Measurements from ENCODE around the gene DUSP2.

The DUSP2 gene

GRCh38 chr2:96131813-96132745 is 13.2 kb downstream of the DUSP2 start:
- no peak for DNase-seq

- no peak for DNase-seq
Observed at GRCh38 chr2:96131152-96131812, 14.0 kb downstream of the DUSP2 start.

- DNase-seq: no peak
Observed at GRCh38 chr2:96130483-96130882, 14.8 kb downstream of the DUSP2 start.

GRCh38 chr2:96129528-96130120 is 15.6 kb downstream of the DUSP2 start:
- DNase-seq: no peak

GRCh38 chr2:96128456-96128855 is 16.8 kb downstream of the DUSP2 start:
- no peak for DNase-seq

- no peak for DNase-seq
Observed at GRCh38 chr2:96124406-96125265, 20.6 kb downstream of the DUSP2 start.

- no peak for DNase-seq
Observed at GRCh38 chr2:96123936-96124335, 21.3 kb downstream of the DUSP2 start.

- no peak for DNase-seq
Observed at GRCh38 chr2:96123290-96123689, 21.9 kb downstream of the DUSP2 start.

GRCh38 chr2:96122391-96122790 is 22.8 kb downstream of the DUSP2 start:
- no peak for DNase-seq

- DNase-seq: no peak
Observed at GRCh38 chr2:96121414-96121813, 23.8 kb downstream of the DUSP2 start.

GRCh38 chr2:96120991-96121390 is 24.2 kb downstream of the DUSP2 start:
- DNase-seq: no peak

GRCh38 chr2:96120091-96120720 is 25.0 kb downstream of the DUSP2 start:
- no peak for DNase-seq

GRCh38 chr2:96119389-96119751 is 25.9 kb downstream of the DUSP2 start:
- DNase-seq: no peak

- no peak for DNase-seq
Observed at GRCh38 chr2:96118698-96119388, 26.4 kb downstream of the DUSP2 start.

GRCh38 chr2:96117701-96118588 is 27.3 kb downstream of the DUSP2 start:
- no peak for DNase-seq

GRCh38 chr2:96116879-96117533 is 28.2 kb downstream of the DUSP2 start:
- DNase-seq: peak in 23 of 56 donors; percentile 9 to 63 (median 28)

- DNase-seq: peak in 9 of 56 donors; percentile 9 to 32 (median 13)
Observed at GRCh38 chr2:96116424-96116878, 28.8 kb downstream of the DUSP2 start, which contains the start of gene ADRA2B. Gene ADRA2B, minus strand, starts transcription at chr2:96116571. Its CDS starts 422 bp downstream, at chr2:96116149.
